ENCODE results near the gene LPP.
A peak's percentile ranks its signal among the peaks of the same experiment; 100 is the strongest.
"Not testable (repeated sequence)": the region's sequence is repeated elsewhere in the genome, so short reads cannot be mapped to it uniquely, and the experiment has no call there.

Gene LPP

DNA sequence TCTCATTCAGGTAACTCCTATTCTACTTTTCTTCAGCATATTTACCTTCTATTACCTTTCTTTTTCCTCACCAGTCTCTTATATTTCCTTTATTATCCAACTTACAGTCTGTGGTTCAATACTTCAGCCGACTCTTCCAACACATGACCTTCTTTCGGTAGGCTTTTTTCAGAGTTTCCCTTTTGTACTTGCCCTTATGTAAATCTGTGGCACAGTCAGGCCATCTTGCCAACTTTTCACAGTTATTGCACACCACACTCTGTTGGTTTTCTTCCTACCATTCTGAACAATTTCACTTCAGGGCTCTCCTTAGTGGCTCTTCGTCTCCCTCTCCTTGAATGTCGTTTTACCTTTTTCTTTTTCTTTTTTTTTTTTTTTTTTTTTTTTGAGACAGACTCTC, 427.8 kb downstream of the LPP start:
- DNase-seq (ENCODE audit: low read depth in 2 of 2) = no peak

DNA sequence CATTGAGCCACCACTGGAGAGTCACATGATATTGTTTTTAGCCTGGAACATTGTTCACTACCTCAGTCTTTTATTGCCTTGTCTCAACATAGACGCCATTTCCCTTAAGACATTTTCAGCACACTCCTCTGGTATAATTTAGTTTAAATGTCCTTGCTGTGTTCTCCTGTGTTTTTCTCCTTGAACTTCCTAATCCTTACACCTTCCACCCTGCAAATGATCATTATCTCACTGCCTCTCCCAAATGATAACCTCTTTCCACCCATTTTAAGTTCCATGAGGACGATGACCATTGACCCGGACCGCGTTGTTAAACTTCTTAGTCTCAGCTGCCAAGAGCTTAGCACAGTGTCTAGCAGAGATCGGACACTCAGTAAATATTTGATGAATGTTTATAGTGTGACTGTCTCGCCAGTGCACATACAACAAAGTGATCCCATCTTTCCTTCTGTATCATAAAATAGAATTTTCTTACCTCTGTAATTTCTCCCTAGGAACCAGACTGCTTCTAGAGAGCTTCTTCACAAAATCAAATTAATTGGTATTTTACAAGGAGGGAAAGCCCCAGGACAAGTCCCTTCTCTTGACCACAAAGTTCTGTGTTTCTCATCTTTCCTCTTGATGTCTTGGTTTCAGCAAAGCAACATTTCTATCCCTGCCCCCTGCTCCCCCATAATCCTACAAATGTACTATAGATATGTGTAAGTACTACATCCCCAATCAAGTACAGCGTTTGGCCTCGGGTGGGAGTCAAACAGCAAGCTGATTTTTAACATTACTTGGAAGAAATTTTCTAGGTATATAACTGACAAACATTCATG, 429.6 kb downstream of the LPP start:
- DNase-seq (ENCODE audit: low read depth in 2 of 2) = peak in 1 of 2 donors; percentile 27

- DNase-seq (ENCODE audit: low read depth in 2 of 2) = peak in 1 of 2 donors; percentile 13
These were observed 430.2 kb downstream of the LPP start for GRCh38 chr3:188584162-188584529.

GRCh38 chr3:188584958-188585689, 431.2 kb downstream of the LPP start:
- no peak for DNase-seq (ENCODE audit: low read depth in 2 of 2)

DNA sequence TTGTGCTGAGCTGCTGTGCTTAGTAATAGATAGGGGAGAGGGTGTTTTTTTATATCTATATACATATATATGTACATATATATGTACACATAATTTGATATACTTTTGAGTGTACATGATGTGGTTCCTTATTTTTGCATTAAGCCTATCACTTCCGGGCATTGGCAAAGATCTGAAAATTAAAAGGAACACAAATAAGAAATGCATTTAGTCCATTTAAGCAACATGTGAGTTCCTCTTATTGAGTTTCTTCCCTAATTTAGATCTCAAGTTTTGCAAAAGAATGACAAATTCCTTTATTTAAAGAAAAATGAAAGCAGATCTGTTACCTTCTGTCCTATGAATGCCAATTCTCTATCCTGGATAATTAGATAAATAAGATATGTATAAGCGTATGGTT, 435.1 kb downstream of the LPP start:
- DNase-seq (ENCODE audit: low read depth in 2 of 2) = no peak

DNA sequence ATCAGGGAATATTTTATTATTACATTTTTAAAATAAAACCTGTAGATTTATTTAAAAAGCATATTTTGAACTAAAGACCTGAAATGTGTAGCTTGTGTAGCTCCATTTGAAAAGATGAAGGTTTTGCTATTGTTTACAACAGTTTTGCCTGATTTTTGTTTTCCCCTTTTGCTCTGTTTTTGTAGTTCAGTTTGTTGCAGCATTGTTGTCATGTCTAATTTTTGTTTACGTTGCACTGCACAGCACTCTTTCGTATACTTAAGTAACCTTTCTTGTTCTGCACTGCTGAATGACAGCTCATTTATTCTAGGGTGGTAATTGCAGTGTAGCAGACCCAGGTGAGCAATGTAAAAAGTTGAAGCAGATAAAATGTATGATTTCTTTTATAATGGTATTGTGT, 435.8 kb downstream of the LPP start:
- no peak for DNase-seq (ENCODE audit: low read depth in 2 of 2)

DNA sequence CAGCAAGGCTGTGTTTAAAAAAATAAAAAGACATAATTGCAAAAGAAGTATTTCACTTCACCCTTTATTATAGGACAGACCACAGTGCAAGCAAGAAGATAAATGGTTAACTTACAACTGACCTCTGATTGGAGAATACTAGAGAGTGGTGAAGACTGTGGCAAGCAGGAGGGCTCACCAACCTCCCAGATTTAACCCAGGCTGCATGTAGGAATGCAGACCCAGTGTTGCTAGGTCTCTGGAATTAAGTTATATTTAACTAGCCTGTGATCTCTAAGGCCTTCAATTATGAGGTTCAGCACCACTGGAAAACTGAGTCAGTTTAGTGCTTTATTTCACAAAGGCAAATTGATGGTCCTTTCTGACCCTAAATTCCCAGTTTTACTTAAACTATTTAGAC, 436.6 kb downstream of the LPP start:
- no peak for DNase-seq (ENCODE audit: low read depth in 2 of 2)

DNA sequence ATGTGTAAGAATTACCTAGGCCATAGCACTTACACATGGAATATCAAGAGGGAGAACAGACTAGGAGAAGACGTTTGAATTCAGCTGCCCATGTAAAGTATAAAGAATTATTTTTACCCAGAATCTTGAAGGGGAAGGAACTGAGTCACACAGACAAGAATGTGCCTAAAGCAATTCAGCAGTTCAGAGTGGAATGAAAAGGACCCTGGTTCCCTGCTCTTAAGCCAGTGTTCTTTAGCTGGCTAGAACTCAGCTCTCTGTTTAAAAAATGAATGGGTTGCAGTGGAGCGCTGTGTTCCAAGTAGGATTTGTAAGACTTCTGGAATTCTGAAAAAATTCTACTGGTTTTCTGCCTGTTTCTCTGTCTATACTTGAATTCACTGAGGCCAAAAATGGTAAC, 440.2 kb downstream of the LPP start:
- DNase-seq (ENCODE audit: low read depth in 2 of 2) = no peak

DNA sequence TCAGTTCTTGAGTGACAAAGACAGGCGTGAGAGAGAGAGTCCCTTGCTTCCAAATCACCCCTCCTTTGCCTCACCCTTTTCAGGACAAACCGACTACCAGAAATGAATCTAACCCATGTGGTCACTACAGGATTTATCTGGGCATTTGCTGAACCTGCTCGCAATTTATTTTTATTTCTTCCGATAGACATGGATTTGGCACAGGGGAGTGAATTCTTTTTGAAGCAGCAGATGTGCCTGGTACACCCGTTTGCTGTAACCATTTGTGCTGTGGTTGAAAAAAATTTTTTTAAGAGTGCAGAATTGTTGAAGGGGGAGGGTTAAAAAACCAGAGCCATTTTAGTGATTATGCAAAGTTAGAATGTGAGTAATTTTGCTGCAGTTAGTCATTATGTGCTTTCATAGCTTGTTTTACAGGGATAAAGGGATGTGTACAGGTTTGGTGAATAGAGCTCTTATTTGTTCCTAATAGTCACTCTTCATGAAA, 442.0 kb downstream of the LPP start:
- DNase-seq (ENCODE audit: low read depth in 2 of 2) = no peak

GRCh38 chr3:188598894-188599293, 444.9 kb downstream of the LPP start:
- DNase-seq (ENCODE audit: low read depth in 2 of 2) = no peak

DNA sequence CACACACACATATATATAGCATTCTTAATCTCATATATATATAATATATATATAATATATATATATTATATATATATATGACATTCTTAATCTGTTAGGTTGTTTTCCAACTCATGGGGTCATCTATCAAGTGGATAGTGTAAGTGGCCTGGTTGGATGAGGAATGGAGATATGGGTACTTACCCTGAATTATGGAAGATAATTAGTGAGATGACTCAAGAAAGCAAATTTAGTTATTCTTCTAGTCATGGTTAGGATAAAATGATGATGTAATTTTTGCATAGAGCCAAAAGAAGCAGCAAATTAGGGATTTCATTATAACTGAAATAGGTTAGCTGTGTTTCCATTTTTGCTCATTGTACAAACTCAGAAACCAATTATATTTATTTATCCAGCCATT, 448.2 kb downstream of the LPP start:
- no peak for DNase-seq (ENCODE audit: low read depth in 2 of 2)

DNA sequence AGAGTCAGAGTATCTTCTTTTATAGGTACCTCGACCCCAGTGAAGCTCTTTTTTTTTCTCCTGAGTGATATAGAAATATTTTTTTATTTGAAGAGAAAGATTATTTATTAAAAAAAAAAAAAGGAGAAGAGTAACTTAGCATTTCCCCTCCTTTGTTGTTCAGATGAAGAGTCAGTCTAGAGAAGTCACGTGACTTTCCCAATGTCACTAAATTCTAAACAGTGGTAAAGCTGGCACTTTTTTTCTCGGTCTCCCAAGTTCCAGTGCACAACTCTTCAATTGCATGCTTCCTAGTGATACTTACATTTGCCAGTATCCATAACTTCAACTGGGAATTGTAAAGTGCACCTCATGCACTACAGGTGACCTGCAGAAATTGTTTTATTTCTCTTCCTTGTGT, 448.7 kb downstream of the LPP start:
- no peak for DNase-seq (ENCODE audit: low read depth in 2 of 2)

DNA sequence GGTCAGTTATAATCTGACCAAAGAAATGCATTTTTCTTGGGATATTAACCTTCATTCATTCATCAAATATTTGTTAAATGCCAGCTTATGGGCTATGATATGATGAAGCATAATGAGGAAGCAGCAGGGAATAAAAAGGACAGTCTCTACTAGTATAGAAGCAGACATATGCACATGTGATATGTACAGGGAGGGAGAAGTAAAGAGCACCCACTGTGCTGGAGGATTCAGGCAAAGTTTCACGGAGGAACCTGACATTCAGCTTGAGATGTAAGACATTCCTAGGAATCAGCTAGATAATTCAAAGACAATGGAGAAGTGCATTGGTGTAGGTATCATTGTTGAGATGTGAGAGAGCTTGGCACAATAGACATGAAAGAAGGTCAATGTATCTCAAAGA, 450.7 kb downstream of the LPP start:
- no peak for DNase-seq (ENCODE audit: low read depth in 2 of 2)

DNA sequence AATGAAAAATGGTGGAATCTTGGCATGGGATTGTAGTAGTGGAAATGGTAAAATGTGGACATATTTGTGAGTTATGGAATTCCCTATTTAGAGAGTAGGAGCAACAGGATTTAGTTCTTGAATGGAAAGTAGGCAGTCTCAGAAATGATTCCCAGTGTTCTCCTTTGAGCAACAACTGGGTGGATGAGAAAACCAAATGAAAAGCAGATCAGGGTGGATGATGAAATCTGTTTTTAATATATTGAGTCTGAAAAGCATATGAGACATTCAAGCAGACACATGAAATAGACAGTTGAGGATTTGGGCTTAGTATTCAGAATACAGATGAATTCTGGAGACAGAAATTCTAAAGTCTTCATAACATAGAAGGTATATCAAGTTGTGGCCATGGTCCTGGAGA, 451.3 kb downstream of the LPP start:
- no peak for DNase-seq (ENCODE audit: low read depth in 2 of 2)

- no peak for DNase-seq (ENCODE audit: low read depth in 2 of 2)
These were observed 451.9 kb downstream of the LPP start for GRCh38 chr3:188605905-188606304.

GRCh38 chr3:188607805-188608315, 453.9 kb downstream of the LPP start:
- DNase-seq (ENCODE audit: low read depth in 2 of 2) = no peak

DNA sequence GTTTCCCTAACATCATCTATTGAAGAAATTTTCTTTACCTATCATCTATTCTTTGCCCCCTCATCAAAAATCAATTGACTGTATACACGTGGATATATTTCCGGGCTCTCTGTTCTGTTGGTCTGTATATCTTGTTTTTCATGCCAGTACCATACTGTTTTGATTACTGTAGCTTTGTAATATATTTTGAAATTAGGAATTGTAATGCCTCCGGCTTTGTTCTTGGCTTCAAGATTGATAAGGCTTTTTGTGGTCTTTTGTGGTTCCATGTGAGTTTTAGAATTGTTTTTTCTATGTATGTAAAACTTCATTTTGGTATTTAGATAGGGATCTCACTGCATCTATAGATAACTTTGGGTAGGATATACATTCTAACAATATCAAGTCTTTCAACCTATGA, 454.4 kb downstream of the LPP start:
- no peak for DNase-seq (ENCODE audit: low read depth in 2 of 2)

GRCh38 chr3:188613721-188614120, 459.8 kb downstream of the LPP start:
- DNase-seq (ENCODE audit: low read depth in 2 of 2) = not testable (repeated sequence)

DNA sequence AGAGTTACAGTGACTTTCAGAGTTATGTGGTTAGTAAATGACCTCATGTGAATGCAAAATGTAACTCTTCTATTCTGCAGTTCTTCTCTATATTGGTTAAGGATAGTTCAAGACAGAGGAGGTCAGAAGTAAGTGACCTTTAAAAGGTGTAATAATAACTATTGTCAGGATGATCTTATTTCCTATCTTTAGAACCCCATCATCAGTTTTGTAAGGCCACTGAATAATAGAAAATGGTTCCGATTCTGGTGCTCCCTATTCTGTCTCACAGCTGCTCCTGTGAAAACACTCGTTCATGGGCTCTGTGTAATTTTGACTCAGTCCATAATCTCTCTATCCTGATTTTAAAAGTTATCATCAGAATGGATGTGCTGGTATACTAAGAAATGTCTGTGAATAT, 463.3 kb downstream of the LPP start:
- DNase-seq (ENCODE audit: low read depth in 2 of 2) = no peak

DNA sequence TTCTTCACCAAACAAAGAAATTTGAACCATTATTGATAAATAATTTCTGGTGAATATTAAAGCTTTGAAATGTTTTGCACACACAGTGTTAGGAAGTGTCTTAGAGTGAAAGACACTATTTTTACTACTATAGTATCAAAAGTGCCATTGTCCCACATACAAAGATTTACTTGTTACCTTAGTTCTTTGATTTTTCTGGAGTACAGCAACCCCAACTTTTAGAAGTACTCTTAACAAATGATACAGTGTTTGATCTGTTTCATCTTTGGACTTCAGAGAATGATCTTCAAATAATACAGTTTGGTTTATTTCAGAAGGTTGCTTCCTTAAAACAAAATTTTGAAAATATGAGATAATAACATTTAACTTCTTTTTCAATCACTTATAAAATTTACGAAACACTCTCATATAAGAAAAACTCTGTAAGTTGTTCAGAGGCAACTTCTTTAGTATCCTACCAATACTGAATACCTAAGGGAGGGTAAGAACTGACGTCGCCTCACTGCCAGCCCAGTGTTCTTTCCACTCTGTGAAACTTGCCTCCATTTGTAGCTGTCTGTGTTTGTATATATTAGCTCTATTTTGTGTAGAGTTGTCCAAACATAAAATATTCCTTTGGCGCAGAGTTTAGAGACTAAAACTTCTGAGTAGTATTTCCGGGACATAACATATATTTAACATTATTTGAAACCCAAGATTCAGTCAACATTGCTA, 464.2 kb downstream of the LPP start:
- DNase-seq (ENCODE audit: low read depth in 2 of 2) = no peak

DNA sequence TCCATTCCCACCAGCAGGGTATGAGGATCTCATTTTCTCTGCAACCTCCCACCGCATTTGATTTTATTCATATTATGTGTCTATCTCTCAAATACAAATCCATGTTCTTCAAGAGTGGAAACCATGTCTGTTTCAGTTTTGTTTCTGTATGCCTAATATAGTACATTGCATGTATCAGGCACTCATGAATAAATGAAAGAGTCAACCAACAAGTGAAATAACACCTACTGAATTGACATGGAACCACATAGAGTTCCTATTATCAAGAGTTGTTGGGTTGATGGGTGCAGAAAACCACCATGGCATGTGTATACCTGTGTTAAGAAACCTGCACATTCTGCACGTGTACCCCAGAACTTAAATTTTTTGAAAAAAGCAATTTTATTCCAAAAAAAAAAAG, 466.8 kb downstream of the LPP start:
- DNase-seq (ENCODE audit: low read depth in 2 of 2) = no peak

DNA sequence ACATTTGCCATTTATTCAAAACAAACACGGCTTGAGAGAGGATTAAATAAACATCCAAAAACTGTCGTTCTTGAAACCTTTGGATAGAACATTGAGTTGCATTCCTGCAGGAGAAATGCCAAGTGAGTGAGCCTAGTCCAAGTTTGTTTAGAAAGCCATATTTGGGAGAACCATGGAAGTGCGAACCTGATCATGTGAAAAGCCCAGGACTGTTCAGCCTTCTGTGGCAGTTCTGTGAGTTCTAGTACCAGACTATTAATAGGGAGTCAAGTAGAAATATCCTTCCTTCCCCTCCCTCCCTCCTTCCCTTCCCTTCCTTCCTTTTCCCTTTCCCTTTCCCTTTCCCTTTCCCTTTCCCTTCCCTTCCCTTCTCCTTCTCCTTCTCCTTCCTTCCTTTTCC, 470.4 kb downstream of the LPP start:
- DNase-seq (ENCODE audit: low read depth in 2 of 2) = no peak

Measured in stimulated activated CD4-positive, alpha-beta T cell treated with anti-CD3 and anti-CD28 coated beads, Interleukin-4, amount 100 ng/mL, for 48 hours (primary cell).